Transverse colon (tissue), 4 donors: ENCODE measurements around the gene UMODL1. TPM values are rescaled to one million over a fixed set of nuclear protein-coding genes. Genes with fewer than 3 reads are reported as not detected.
"Not testable (repeated sequence)": the region's sequence is repeated elsewhere in the genome, so short reads cannot be mapped to it uniquely, and the experiment has no call there.

Experiments
- DNase-seq: peaks from one replicate; pipeline ENCODE4 v3.0.0-alpha.2; 2019
- H3K27ac ChIP-seq, 4 donors: fragments of 200-600 bp; sonication (generic); 2 replicates each; pipeline ENCODE4 v1.5.1; 2016 to 2018; ENCODE audit warnings: inconsistent platforms in 4 of 4
- H3K27me3 ChIP-seq: fragments of 200-600 bp; sonication (generic); 2 replicates; pipeline ENCODE4 v1.5.1; 2017; ENCODE audit warnings: inconsistent platforms
- H3K36me3 ChIP-seq, 4 donors: fragments of 200-600 bp; sonication (generic); 2 replicates each; pipeline ENCODE4 v1.5.1; 2017 to 2019; ENCODE audit warnings: inconsistent platforms in 4 of 4
- H3K4me1 ChIP-seq, 4 donors: fragments of 200-600 bp; sonication (generic); 2 replicates each; pipeline ENCODE4 v1.5.1; 2017 to 2020; ENCODE audit warnings: inconsistent platforms in 4 of 4
- H3K4me3 ChIP-seq, 4 donors: fragments of 200-600 bp; sonication (generic); 1 replicate in 1 of 4; 2 replicates in 3 of 4; pipeline versions ENCODE4 v1.5.1 to v1.6.1; 2017 to 2019; ENCODE audit warnings: inconsistent platforms in 4 of 4
- H3K9me3 ChIP-seq, 2 donors: fragments of 200-600 bp; sonication (generic); 2 replicates each; pipeline ENCODE4 v1.5.1; 2017 to 2019; ENCODE audit warnings: inconsistent platforms in 2 of 2
- EP300 ChIP-seq: sonication (generic); formaldehyde crosslinking; IDR thresholded peaks from one replicate; pipeline ENCODE4 v1.6.1; 2017; ENCODE audit warnings: antibody characterized with exemption, low read depth
- POLR2A ChIP-seq: fragments of 450-650 bp; IDR thresholded peaks from one replicate; pipeline ENCODE4 v1.6.1; 2016; ENCODE audit warnings: antibody characterized with exemption, mild to moderate bottlenecking, moderate library complexity
- POLR2AphosphoS5 ChIP-seq, 3 donors: sonication (generic); formaldehyde crosslinking; IDR thresholded peaks; one replicate each; pipeline ENCODE4 v1.6.1; 2016; ENCODE audit warnings: antibody characterized with exemption in 3 of 3
- WGBS, 2 donors: methylation state at CpG; one replicate each; pipeline ENCODE4 v1.1.5; 2018; ENCODE audit warnings: low coverage in 1 of 2; 5-methylcytosine and 5-hydroxymethylcytosine counted together
- in situ Hi-C, 4 donors: fragments of 200-750 bp; cut with MboI; loops; one replicate each; pipeline versions ENCODE4 v1.15.0 to v1.15.1; 2017; ENCODE audit warnings: low sequenced_read_pairs in 3 of 4, low pct_ligation_motif_present in 1 of 4, low pct_unique_long_range_greater_than_20kb in 1 of 4
- intact Hi-C: fragments of 100-400 bp; cut with DNase I; formaldehyde crosslinking; loops from one replicate; pipeline ENCODE4 v1.15.1; 2023; ENCODE audit warnings: low total_unique reads
- total RNA-seq, 4 donors: library from RNA; depleted of rRNA; stranded (reverse); fragments of >200 nt; gene quantifications; one replicate each; pipeline ENCODE4 v1.1.0, GENCODE V29; 2016
- TF ChIP-seq, protein P1 (sequence below), 5 experiments: fragments of 200-600 bp in 3 of 5; fragments of 450-650 bp in 2 of 5; sonication (generic) in 3 of 5; IDR thresholded peaks; 1 replicate in 2 of 5; 2 replicates in 3 of 5; pipeline ENCODE4 v1.5.1; 2016 to 2017; ENCODE audit warnings: antibody characterized with exemption in 5 of 5, inconsistent platforms in 3 of 5, mild to moderate bottlenecking in 2 of 5, moderate library complexity in 1 of 5

The UMODL1 gene
- total RNA-seq, 4 donors from 2014 or later = 0.16 to 3.2 (median 0.68) TPM; not detected in 1

DNA sequence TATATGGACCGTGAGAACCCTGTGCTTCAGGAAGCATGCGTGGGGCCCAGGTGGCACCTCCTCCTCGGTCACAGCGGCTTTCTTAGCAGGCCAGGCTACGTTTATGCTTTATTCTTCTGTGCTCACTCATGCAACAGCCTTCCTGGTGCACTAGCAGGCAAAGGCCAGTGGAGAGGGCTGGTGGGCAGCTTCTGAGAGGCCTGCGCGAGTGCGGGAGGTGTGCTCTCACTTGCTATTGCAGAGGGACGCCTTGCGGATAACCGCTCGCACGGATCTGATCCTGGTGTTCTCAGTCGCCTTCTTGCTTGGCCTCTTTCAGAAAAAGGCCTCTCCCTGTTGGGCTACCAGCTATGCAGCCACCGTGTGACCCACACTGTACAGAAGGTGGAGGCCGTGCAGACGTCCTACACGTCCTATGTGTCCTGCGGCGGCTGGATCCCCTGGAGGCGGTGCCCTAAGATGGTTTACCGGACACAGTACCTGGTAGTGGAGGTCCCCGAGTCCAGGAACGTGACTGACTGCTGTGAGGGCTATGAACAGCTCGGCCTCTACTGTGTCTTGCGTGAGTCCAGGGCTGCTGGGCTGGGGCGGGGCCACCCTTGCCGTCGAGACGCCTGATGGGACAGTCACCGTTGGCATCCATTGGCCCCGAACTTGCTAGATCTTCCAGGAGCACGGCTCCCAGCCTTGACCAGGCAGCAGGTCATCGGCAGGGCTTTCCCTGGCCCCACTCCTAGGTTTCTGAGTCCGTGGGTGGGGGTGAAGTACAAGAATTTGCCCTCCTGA, 4.8 kb downstream of the UMODL1 start:
- in situ Hi-C loops = loop anchor here in 1 of 4 donors (5.0 kb wide), 1 partner anchor 861 kb away; no protein-coding TSS in a partner anchor

DNA sequence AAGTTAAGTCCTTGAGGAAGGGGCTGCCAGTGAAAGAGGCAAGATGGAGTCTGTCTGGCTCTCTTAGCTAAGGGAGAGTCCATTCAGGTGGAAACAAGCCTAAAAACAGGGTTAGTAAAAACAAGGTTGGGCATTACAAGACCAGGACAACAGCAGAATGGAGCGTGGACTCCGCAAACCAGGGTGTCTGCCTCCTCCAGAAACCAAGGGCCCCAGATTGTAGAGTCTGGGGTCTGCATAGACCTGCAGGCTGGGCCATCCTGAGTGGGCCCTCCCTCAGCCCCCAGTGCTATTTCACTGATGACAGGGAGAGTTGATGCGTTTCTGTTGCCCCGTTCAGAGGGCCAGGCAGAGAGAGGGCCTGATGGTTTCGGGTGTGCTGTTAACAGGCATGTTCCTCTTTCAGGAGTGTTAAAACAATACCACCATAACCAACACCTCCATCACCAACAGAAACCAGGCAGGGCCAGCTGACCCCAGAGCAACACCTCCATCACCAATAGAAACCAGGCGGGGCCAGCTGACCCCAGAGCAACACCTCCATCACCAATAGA, 6.6 kb downstream of the UMODL1 start:
- H3K27me3 ChIP-seq, H3K36me3 ChIP-seq, H3K4me3 ChIP-seq, DNase-seq, H3K4me1 ChIP-seq, intact Hi-C loops, H3K9me3 ChIP-seq: not testable (repeated sequence)
- H3K27ac ChIP-seq = peak overlapping the region in 1 of 4 donors; percentile 34
- in situ Hi-C loops = loop anchor here in 1 of 4 donors (5.0 kb wide), 1 partner anchor 860 kb away; no protein-coding TSS in a partner anchor
- WGBS, 2 donors = 80 to 84% methylated on average over 3 to 6 of the region's 6 CpGs

More for the DNA sequence above, 4.8 kb downstream of the UMODL1 start:
- intact Hi-C loops = no loop called here
- Histone ChIP-seq H3K27ac (no peak overlapping the region), H3K4me1 (no peaks in the 10 kb centered on the region), H3K4me3 (no peak overlapping the region), H3K9me3 (no peaks in the 10 kb centered on the region), H3K27me3 (no peaks in the 10 kb centered on the region), H3K36me3 (no peaks in the 10 kb centered on the region)
- no peak for DNase-seq
- 96% methylated on average over 26 of the region's 35 CpGs; no CpG with 5 or more reads in 1 of the 2 donors for WGBS, 2 donors
- TF ChIP-seq EP300 (no peak), POLR2AphosphoS5 (IDR thresholded peaks at IDR 0.05) (no peak), POLR2A (no peak)
- TF ChIP-seq, protein P1, sequence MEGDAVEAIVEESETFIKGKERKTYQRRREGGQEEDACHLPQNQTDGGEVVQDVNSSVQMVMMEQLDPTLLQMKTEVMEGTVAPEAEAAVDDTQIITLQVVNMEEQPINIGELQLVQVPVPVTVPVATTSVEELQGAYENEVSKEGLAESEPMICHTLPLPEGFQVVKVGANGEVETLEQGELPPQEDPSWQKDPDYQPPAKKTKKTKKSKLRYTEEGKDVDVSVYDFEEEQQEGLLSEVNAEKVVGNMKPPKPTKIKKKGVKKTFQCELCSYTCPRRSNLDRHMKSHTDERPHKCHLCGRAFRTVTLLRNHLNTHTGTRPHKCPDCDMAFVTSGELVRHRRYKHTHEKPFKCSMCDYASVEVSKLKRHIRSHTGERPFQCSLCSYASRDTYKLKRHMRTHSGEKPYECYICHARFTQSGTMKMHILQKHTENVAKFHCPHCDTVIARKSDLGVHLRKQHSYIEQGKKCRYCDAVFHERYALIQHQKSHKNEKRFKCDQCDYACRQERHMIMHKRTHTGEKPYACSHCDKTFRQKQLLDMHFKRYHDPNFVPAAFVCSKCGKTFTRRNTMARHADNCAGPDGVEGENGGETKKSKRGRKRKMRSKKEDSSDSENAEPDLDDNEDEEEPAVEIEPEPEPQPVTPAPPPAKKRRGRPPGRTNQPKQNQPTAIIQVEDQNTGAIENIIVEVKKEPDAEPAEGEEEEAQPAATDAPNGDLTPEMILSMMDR (IDR thresholded peaks at IDR 0.05) = no peak

DNA sequence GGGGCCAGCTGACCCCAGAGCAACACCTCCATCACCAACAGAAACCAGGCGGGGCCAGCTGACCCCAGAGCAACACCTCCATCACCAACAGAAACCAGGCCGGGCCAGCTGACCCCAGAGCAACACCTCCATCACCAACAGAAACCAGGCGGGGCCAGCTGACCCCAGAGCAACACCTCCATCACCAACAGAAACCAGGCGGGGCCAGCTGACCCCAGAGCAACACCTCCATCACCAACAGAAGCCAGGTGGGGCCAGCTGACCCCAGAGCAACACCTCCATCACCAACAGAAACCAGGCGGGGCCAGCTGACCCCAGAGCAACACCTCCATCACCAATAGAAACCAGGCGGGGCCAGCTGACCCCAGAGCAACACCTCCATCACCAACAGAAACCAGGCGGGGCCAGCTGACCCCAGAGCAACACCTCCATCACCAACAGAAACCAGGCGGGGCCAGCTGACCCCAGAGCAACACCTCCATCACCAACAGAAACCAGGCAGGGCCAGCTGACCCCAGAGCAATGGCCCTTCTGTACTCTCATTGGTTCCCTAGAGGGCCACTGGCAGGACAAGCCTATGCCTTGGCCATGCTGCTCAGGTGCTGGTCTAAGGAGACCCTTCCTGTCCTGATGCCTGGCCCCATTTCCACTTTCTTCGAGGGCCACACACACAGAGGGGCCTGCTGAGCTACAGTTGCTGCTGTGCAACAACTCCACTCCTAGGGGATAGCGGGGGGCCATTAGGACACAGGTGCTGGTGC, 7.3 kb downstream of the UMODL1 start:
- 84% methylated on average over 6 of the region's 10 CpGs; no CpG with 5 or more reads in 1 of the 2 donors for WGBS, 2 donors
- in situ Hi-C loops = loop anchor here in 1 of 4 donors (5.0 kb wide), 1 partner anchor 859 kb away; no protein-coding TSS in a partner anchor
- H3K27me3 ChIP-seq, H3K4me1 ChIP-seq, H3K36me3 ChIP-seq, H3K9me3 ChIP-seq, intact Hi-C loops, DNase-seq, H3K4me3 ChIP-seq: not testable (repeated sequence)
- H3K27ac ChIP-seq = peak overlapping the region in 1 of 4 donors; percentile 4

DNA sequence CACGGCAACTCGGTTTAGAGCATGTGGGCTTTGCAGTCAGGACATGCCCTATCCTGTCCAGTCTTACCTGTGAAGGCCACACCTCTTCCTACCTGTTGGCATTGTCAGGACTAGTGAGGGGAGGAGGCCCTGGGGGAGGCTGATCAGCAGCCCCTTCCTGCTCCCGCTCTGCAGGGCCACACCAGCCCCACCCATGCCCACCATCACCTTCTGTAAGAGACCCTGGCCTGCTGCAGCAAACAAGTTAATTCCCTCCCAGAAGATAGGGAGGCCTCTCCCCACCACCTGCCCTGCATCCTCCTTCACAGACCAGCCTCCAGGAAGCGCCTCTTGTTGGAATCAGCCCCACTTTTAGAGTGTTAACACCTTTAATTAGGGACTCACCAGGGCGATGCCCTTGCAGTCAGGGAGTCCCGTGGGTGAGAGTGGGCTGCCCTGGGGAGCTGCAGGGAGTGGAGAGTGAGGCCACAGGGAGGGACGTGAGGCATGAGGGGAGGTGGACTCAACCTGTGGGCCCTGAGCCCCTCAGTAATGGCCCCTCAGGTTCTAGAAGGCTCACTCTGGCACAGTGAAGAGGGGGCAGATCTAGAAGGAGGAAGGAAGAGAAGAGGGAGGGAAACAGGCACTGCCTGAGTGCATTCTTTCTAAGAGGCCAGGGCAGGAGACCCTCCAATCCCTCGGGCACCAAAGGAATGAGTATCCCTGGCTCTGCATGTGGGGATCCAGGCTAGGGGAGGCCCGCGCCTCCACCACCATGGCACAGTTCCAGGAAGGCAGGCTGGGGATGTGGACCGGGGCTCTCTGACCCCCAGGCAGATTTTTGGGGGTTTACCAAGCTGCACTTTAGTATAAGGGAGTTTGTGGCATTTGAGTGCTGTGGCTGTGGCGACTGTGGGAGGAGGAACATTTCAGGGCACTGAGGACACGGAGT, 8.2 kb downstream of the UMODL1 start:
- no peak for DNase-seq
- intact Hi-C loops = no loop called here

More for the DNA sequence above, 8.2 kb downstream of the UMODL1 start:
- Histone ChIP-seq H3K9me3 (no peaks in the 10 kb centered on the region), H3K4me1 (no peaks in the 10 kb centered on the region), H3K27ac (peak overlapping the region in 1 of 4 donors; percentile 4), H3K4me3 (no peak overlapping the region), H3K36me3 (no peaks in the 10 kb centered on the region), H3K27me3 (no peaks in the 10 kb centered on the region)
- in situ Hi-C loops = loop anchor here in 1 of 4 donors (5.0 kb wide), 1 partner anchor 858 kb away; no protein-coding TSS in a partner anchor
- 88% methylated on average over 13 of the region's 13 CpGs; no CpG with 5 or more reads in 1 of the 2 donors for WGBS, 2 donors
- no peak for TF ChIP-seq EP300
- TF ChIP-seq POLR2AphosphoS5 (IDR thresholded peaks at IDR 0.05) = no peak
- TF ChIP-seq, protein P1 (IDR thresholded peaks at IDR 0.05) = no peak
- no peak for TF ChIP-seq POLR2A
